Keratinocyte (primary cell): ENCODE measurements around the gene PLPP4. TPM values are rescaled to one million over a fixed set of nuclear protein-coding genes. Genes with fewer than 3 reads are reported as not detected.

ENCODE experiments used
- DNase-seq: peaks from one replicate; pipeline ENCODE4 v3.0.0-alpha.2; 2011; ENCODE audit warnings: low read depth, missing footprints, low spot score
- FAIRE-seq: peaks from 2 replicates; lab custom pipeline; 2011; peaks lifted over from hg19 to GRCh38; lab: Jason Lieb, UNC
- H2AFZ ChIP-seq: 2 replicates; pipeline ENCODE4 v1.6.0; 2012; ENCODE audit warnings: low read length, control low read depth, inconsistent platforms; ENCODE audit not compliant: control insufficient read depth
- H3K27ac ChIP-seq: 2 replicates; pipeline ENCODE4 v1.5.1; 2011; ENCODE audit warnings: low read length; ENCODE audit not compliant: control insufficient read depth, insufficient read depth
- H3K27me3 ChIP-seq: 3 replicates; pipeline ENCODE4 v1.6.0; 2011; ENCODE audit warnings: low read length; ENCODE audit not compliant: control insufficient read depth, insufficient read depth; ENCODE audit errors: extremely low read depth
- H3K36me3 ChIP-seq, 2 experiments: 2 replicates in 1 of 2; 3 replicates in 1 of 2; pipeline ENCODE4 v1.5.1; 2011; ENCODE audit warnings: low read length in 2 of 2, mild to moderate bottlenecking in 1 of 2; ENCODE audit not compliant: control insufficient read depth in 2 of 2, insufficient read depth in 2 of 2; ENCODE audit errors: extremely low read depth in 1 of 2
- H3K4me1 ChIP-seq: 3 replicates; pipeline ENCODE4 v1.5.1; 2011; ENCODE audit warnings: low read length; ENCODE audit not compliant: control insufficient read depth, insufficient read depth; ENCODE audit errors: extremely low read depth
- H3K4me2 ChIP-seq: 3 replicates; pipeline ENCODE4 v1.6.0; 2011; ENCODE audit warnings: low read depth, low read length; ENCODE audit not compliant: control insufficient read depth, insufficient read depth; ENCODE audit errors: extremely low read depth
- H3K4me3 ChIP-seq, 3 experiments: fragments of 200-600 bp in 1 of 3; sonication (generic) in 1 of 3; 2 replicates in 2 of 3; 3 replicates in 1 of 3; pipeline ENCODE4 v1.5.1; 2011 to 2016; ENCODE audit warnings: low read length in 3 of 3, mild to moderate bottlenecking in 3 of 3, control low read depth in 2 of 3, inconsistent platforms in 1 of 3, low read depth in 1 of 3, mixed read lengths in 1 of 3, mixed run types in 1 of 3, moderate library complexity in 1 of 3; ENCODE audit not compliant: control insufficient read depth in 2 of 3, insufficient read depth in 2 of 3; ENCODE audit errors: extremely low read depth in 1 of 3
- H3K79me2 ChIP-seq: 2 replicates; pipeline ENCODE4 v1.6.0; 2012; ENCODE audit warnings: low read length; ENCODE audit not compliant: control insufficient read depth, insufficient read depth
- H3K9ac ChIP-seq: 3 replicates; pipeline ENCODE4 v1.6.0; 2011; ENCODE audit warnings: low read length; ENCODE audit not compliant: control insufficient read depth, insufficient read depth; ENCODE audit errors: extremely low read depth
- H3K9me1 ChIP-seq: 3 replicates; pipeline ENCODE4 v1.6.0; 2011; ENCODE audit warnings: low read length; ENCODE audit not compliant: control insufficient read depth, insufficient read depth; ENCODE audit errors: extremely low read depth
- H3K9me3 ChIP-seq: 2 replicates; pipeline ENCODE4 v1.5.1; 2012; ENCODE audit warnings: low read depth, low read length; ENCODE audit not compliant: control insufficient read depth
- H4K20me1 ChIP-seq: 3 replicates; pipeline ENCODE4 v1.6.0; 2011; ENCODE audit warnings: low read length; ENCODE audit not compliant: control insufficient read depth, insufficient read depth; ENCODE audit errors: extremely low read depth
- CTCF ChIP-seq, 3 experiments: IDR thresholded peaks in 1 of 3; conservative IDR thresholded peaks in 1 of 3; optimal IDR thresholded peaks in 1 of 3; 2 replicates in 2 of 3; 3 replicates in 1 of 3; pipeline versions ENCODE3 to v1.5.1; 2011; ENCODE audit warnings: low read length in 3 of 3, mild to moderate bottlenecking in 3 of 3, moderate library complexity in 2 of 3, control low read depth in 1 of 3, inconsistent platforms in 1 of 3; ENCODE audit not compliant: insufficient read depth in 2 of 3; ENCODE audit errors: extremely low read depth in 1 of 3
- EZH2 ChIP-seq: IDR thresholded peaks from one replicate; pipeline ENCODE4 v1.6.1; 2012; ENCODE audit warnings: inconsistent platforms, mild to moderate bottlenecking, low read length, moderate library complexity
- dilution Hi-C: fragments of 300-500 bp; cut with MboI; formaldehyde crosslinking; loops from one replicate; pipeline ENCODE4 v1.7.0; 2020; ENCODE audit warnings: low sequenced_read_pairs; ENCODE audit not compliant: extremely low pct_ligation_motif_present
- polyA plus RNA-seq, 5 experiments: library from polyadenylated mRNA; depleted of rRNA in 3 of 5; stranded (reverse) in 3 of 5; stranded (forward) in 1 of 5; unstranded in 1 of 5; fragments of >200 nt; gene quantifications; 1 replicate in 1 of 5; 2 replicates in 3 of 5; 3 replicates in 1 of 5; pipeline versions ENCODE4 v1.2.1 to v1.2.3, GENCODE V29; 2011 to 2012; ENCODE audit warnings: missing spikeins in 2 of 5, low read depth in 1 of 5, low replicate concordance in 1 of 5

The PLPP4 gene
- polyA plus RNA-seq, 1 donor (not counting 4 experiments of a cell fraction or from before 2014, with no cell fraction given): 0.76 TPM

GRCh38 chr10:120610791-120611190 is 153.8 kb downstream of the PLPP4 start:
- Histone ChIP-seq H3K9me1 (no peaks in the 10 kb centered on the region), H3K9ac (no peak overlapping the region), H3K79me2 (no peaks in the 10 kb centered on the region), H3K4me1 (peaks cover 17% of the 10 kb centered on the region), H3K4me3 (no peak overlapping the region), H3K27ac (no peak overlapping the region), H3K4me2 (no peak overlapping the region), H4K20me1 (no peaks in the 10 kb centered on the region), H2AFZ (no peak overlapping the region), H3K27me3 (no peaks in the 10 kb centered on the region), H3K9me3 (no peaks in the 10 kb centered on the region), H3K36me3 (no peaks in the 10 kb centered on the region)
- dilution Hi-C loops: no loop called here
- DNase-seq (no peak), FAIRE-seq (no peak)
- TF ChIP-seq EZH2 (no peak), CTCF (optimal IDR thresholded peaks at IDR 0.05 in 1 of 3, IDR thresholded peaks at IDR 0.05 in 1 of 3, conservative IDR thresholded peaks at IDR 0.05 in 1 of 3; ENCODE audit: extremely low read depth in 1 of 3, insufficient read depth in 2 of 3, low read length in 3 of 3) (no peak)

GRCh38 chr10:120612756-120613155 is 155.7 kb downstream of the PLPP4 start:
- dilution Hi-C loops: no loop called here
- no peaks in the 10 kb centered on the region for H3K79me2 ChIP-seq
- no peaks in the 10 kb centered on the region for H3K36me3 ChIP-seq
- no peak overlapping the region for H3K4me3 ChIP-seq
- H3K4me2 ChIP-seq: no peak overlapping the region
- no peak overlapping the region for H2AFZ ChIP-seq
- H3K9ac ChIP-seq: no peak overlapping the region
- peaks cover 11% of the 10 kb centered on the region for H3K4me1 ChIP-seq
- no peaks in the 10 kb centered on the region for H4K20me1 ChIP-seq
- no peak for TF ChIP-seq CTCF (optimal IDR thresholded peaks at IDR 0.05 in 1 of 3, IDR thresholded peaks at IDR 0.05 in 1 of 3, conservative IDR thresholded peaks at IDR 0.05 in 1 of 3; ENCODE audit: extremely low read depth in 1 of 3, insufficient read depth in 2 of 3, low read length in 3 of 3)
- H3K9me3 ChIP-seq: no peaks in the 10 kb centered on the region
- FAIRE-seq (no peak), DNase-seq (no peak)
- H3K27me3 ChIP-seq: no peaks in the 10 kb centered on the region
- no peaks in the 10 kb centered on the region for H3K9me1 ChIP-seq
- H3K27ac ChIP-seq: no peak overlapping the region
